GM12872 (cell line): ENCODE measurements around the gene RAP1GAP2.
"Not testable (repeated sequence)": the region's sequence is repeated elsewhere in the genome, so short reads cannot be mapped to it uniquely, and the experiment has no call there.

Source experiments
- TF ChIP-seq, protein P1 (sequence below): IDR thresholded peaks from 3 replicates; pipeline ENCODE4 v1.5.1; 2011; ENCODE audit warnings: low read depth, mild to moderate bottlenecking, low read length, moderate library complexity; ENCODE audit not compliant: insufficient read depth

RAP1GAP2 gene

DNA sequence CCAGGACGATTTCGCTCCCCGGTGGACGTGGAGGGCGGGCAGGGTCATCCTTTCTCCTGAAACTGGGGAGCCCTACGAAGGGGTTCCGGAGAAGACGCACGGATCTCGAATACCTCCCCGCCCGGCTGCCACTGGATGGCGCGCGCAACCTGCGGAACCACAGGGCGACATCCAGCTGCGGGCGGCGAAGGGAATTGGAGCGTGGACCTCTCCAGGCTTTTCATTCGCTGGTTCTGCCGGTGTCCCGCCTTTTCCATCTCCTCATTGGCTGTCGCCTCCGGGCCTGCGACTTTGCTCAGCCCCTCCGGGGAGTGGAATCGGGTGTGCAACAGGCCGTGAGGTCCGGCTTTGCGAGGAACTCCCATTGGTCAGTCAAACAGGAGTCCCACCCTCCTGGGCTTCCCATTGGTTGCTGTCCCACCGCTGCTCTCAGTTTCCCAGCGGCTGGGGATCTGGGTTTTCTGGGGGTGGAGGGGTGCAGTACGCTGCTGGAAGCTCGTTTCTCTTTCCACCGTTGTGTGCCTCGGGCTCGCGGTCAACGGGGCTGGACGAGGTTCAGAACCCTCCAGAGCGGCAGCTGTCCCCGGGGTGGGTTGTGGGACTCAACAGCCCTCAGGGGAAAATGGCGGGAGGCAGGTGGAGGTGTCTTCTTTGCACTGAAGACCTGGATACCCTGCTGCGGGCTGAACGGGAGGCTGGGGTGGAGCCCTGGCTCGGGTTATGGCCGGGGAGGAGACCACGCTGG lies 252.7 kb downstream of the RAP1GAP2 start:
- TF ChIP-seq, protein P1, sequence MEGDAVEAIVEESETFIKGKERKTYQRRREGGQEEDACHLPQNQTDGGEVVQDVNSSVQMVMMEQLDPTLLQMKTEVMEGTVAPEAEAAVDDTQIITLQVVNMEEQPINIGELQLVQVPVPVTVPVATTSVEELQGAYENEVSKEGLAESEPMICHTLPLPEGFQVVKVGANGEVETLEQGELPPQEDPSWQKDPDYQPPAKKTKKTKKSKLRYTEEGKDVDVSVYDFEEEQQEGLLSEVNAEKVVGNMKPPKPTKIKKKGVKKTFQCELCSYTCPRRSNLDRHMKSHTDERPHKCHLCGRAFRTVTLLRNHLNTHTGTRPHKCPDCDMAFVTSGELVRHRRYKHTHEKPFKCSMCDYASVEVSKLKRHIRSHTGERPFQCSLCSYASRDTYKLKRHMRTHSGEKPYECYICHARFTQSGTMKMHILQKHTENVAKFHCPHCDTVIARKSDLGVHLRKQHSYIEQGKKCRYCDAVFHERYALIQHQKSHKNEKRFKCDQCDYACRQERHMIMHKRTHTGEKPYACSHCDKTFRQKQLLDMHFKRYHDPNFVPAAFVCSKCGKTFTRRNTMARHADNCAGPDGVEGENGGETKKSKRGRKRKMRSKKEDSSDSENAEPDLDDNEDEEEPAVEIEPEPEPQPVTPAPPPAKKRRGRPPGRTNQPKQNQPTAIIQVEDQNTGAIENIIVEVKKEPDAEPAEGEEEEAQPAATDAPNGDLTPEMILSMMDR: peak; percentile 55

DNA sequence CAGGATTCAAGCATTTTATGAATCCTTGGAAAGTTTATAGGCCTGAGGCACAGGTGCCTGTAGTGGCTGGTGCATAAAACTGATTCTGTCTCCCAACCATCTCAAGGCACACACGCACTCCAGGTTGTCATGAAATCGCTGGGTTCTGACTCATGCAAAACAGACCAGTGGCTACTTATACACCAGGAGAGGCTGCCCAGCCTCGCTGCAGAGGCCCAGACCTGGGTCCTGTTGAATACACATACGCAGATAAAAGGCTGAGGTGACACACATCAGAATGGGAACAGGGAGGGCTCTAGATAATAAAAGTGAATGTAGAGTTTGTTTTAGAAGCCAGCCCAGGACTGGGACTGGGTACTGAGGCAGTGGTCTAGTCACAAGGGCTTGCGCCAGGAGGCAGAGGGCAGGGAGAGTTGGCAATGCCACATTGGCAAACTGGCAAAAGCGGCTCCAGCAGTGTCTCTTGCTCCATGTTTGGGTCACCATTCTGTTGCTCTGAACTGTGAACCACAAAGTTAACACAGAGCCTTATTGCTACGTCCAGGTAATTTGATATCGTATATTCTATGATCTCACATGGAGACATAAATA lies 253.6 kb downstream of the RAP1GAP2 start:
- TF ChIP-seq, protein P1: no peak

DNA sequence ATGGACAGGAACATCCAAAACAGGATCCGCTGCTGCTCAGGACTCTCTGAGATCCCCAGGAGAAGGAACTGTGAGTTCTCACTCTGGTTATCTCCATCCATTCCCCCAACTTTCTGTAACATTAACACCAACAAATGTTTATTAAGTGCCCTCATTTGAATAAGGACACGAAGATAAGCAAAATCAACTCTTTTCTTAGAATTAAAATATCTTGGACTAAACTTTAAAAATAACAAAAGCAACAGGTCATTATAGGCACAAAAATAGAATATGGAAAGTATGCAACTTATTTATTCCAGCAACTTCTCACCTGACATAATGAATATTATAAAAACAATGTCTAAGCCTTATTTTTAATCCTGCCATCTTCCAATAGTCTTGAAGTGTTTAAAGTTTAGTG lies 267.3 kb downstream of the RAP1GAP2 start, which contains the start of gene OR1D5:
Gene OR1D5 (minus strand): TSS at position 101 of the 400 bp plus-strand sequence. CDS start 0 bp downstream, at position 101.
- TF ChIP-seq, protein P1: not testable (repeated sequence)
